ENCODE results near the gene KRT6A. TPM values are rescaled to one million over a fixed set of nuclear protein-coding genes. Genes with fewer than 3 reads are reported as not detected.

KRT6A gene
- total and polyA plus RNA-seq, 7 donors: 0.13 to 1.4 (median 0.52) TPM; not detected in 1

- no peaks in the 10 kb centered on the region for H3K4me1 ChIP-seq
- 78 to 90% (median 81%) methylated on average over 3 of the region's 3 CpGs for WGBS, 3 donors
- no peak for DNase-seq
Observed at GRCh38 chr12:52539821-52540173, 46.7 kb upstream of the KRT6A start.

DNA sequence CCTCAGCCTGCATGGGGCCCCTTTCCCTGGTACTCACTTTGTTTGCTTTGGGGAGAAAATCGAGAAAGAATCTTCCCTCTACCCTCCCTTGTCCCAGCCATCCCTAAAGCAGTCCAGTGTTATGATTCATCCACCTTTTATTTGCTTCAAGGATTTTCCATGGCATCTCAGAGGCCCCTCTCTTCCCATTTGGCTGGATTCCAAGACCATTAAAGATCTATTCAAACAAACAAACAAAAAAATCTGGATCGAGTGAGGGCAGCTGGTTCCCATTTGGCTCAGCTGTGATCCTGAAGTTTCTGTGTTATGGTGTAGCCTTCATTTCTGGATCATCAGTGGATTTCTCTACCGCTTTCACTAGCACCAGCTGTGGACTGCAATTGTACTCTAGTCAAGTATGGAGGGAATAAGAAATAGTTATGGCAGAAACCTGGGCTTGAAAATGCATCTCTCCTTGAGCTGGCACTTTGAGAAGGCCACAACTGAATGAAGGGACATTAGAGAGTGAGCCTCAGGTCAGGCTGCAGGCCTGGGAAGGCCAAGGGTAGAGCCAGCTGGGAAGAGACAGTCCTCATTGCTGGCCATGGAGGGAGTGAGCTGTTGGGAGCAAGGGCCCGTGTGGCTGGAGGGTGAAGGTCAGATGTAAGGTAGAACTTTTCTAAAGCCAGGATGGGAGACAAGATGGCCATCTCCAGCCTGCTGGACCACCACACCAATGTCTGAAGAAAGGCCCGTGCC lies 46.2 kb upstream of the KRT6A start:
- H3K27me3 ChIP-seq (ENCODE audit: insufficient read depth in 3 of 3, low read length in 2 of 3): peaks cover 0 to 9% (median 0%) of the 10 kb centered on the region in 3 donors
- intact Hi-C loops (cut with DNase I): no loop called here
- no peak overlapping the region for H3K4me3 ChIP-seq
- WGBS, 3 donors: 31 to 39% (median 34%) methylated on average over 5 of the region's 5 CpGs
- TF ChIP-seq, protein P1, sequence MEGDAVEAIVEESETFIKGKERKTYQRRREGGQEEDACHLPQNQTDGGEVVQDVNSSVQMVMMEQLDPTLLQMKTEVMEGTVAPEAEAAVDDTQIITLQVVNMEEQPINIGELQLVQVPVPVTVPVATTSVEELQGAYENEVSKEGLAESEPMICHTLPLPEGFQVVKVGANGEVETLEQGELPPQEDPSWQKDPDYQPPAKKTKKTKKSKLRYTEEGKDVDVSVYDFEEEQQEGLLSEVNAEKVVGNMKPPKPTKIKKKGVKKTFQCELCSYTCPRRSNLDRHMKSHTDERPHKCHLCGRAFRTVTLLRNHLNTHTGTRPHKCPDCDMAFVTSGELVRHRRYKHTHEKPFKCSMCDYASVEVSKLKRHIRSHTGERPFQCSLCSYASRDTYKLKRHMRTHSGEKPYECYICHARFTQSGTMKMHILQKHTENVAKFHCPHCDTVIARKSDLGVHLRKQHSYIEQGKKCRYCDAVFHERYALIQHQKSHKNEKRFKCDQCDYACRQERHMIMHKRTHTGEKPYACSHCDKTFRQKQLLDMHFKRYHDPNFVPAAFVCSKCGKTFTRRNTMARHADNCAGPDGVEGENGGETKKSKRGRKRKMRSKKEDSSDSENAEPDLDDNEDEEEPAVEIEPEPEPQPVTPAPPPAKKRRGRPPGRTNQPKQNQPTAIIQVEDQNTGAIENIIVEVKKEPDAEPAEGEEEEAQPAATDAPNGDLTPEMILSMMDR (IDR thresholded peaks at IDR 0.05): no peak
- H3K9me3 ChIP-seq: no peaks in the 10 kb centered on the region
- H3K36me3 ChIP-seq (ENCODE audit: insufficient read depth in 1 of 2, low read depth in 1 of 2): no peaks in the 10 kb centered on the region
- DNase-seq (no peak), ATAC-seq (no peak)
- H3K4me1 ChIP-seq: no peaks in the 10 kb centered on the region
- no peak overlapping the region for H3K27ac ChIP-seq

More at GRCh38 chr12:52539821-52540173, 46.7 kb upstream of the KRT6A start:
- no peak for ATAC-seq
- Histone ChIP-seq H3K27ac (no peak overlapping the region), H3K36me3 (ENCODE audit: insufficient read depth in 1 of 2, low read depth in 1 of 2) (no peaks in the 10 kb centered on the region), H3K4me3 (no peak overlapping the region), H3K27me3 (ENCODE audit: insufficient read depth in 3 of 3, low read length in 2 of 3) (peaks cover 0 to 9% (median 0%) of the 10 kb centered on the region in 3 donors), H3K9me3 (no peaks in the 10 kb centered on the region)
- intact Hi-C loops (cut with DNase I): no loop called here
- TF ChIP-seq, protein P1 (IDR thresholded peaks at IDR 0.05): no peak

DNA sequence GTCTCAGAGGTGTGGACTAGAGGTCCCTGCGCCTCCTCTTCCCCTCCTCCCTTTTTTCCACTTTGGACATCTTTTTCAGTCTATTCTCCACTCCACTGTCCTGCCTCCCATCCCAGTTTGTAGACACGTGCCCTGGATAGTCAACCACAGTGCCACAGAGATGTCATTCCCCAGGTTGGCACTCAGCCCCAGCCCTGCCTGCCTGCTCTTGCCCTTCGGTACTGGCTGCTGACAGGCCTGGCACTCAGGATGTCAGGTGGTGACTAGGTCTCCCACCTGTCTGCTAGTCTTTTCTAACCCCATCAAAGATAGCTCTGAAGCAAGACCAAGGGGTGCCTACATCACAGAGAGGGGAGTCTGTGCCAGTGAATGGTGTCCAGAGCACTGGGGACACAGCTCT lies 44.0 kb upstream of the KRT6A start:
- Histone ChIP-seq H3K9me3 (no peaks in the 10 kb centered on the region), H3K4me3 (no peak overlapping the region), H3K4me1 (no peaks in the 10 kb centered on the region), H3K27me3 (ENCODE audit: insufficient read depth in 3 of 3, low read length in 2 of 3) (peaks cover 0 to 6% (median 0%) of the 10 kb centered on the region in 3 donors), H3K27ac (no peak overlapping the region), H3K36me3 (ENCODE audit: insufficient read depth in 1 of 2, low read depth in 1 of 2) (no peaks in the 10 kb centered on the region)
- DNase-seq (no peak), ATAC-seq (no peak)
- intact Hi-C loops (cut with DNase I): no loop called here
- TF ChIP-seq, protein P1 (IDR thresholded peaks at IDR 0.05): no peak
- WGBS, 3 donors: 62 to 65% (median 63%) methylated on average over 3 of the region's 3 CpGs

DNA sequence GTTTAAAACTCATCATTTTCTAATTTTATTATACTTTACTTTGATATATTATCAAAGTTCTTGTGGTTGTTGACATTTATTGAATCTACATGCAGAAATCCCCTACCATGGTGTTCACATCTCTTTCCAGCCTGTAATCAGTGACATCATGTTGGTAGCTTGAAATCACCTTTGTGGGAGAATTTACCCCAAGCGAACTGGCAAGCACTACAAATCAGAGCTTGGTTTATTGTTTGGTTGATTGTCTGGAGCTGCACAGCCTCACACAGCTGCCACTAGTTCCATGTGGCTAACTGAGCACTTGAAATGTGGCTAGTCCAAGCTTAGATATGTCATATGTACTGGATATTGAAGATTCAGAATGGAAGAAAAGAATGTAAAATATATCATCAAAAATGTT lies 42.5 kb upstream of the KRT6A start:
- TF ChIP-seq, protein P1 (IDR thresholded peaks at IDR 0.05): no peak
- Histone ChIP-seq H3K4me1 (no peaks in the 10 kb centered on the region), H3K4me3 (no peak overlapping the region), H3K9me3 (no peaks in the 10 kb centered on the region), H3K36me3 (ENCODE audit: insufficient read depth in 1 of 2, low read depth in 1 of 2) (no peaks in the 10 kb centered on the region), H3K27ac (no peak overlapping the region), H3K27me3 (ENCODE audit: insufficient read depth in 3 of 3, low read length in 2 of 3) (peaks cover 0 to 6% (median 0%) of the 10 kb centered on the region in 3 donors)
- WGBS, 3 donors: 0 to 77% (median 35%) methylated on average over 1 of the region's 1 CpG
- no peak for DNase-seq
- intact Hi-C loops (cut with DNase I): no loop called here
- ATAC-seq: no peak

- intact Hi-C loops (cut with DNase I): no loop called here
Observed at GRCh38 chr12:52534482-52534881, 41.4 kb upstream of the KRT6A start.

More at GRCh38 chr12:52534482-52534881, 41.4 kb upstream of the KRT6A start:
- no peak for DNase-seq
- Histone ChIP-seq H3K9me3 (no peaks in the 10 kb centered on the region), H3K27ac (no peak overlapping the region), H3K4me3 (no peak overlapping the region), H3K4me1 (no peaks in the 10 kb centered on the region), H3K36me3 (ENCODE audit: insufficient read depth in 1 of 2, low read depth in 1 of 2) (no peaks in the 10 kb centered on the region), H3K27me3 (ENCODE audit: insufficient read depth in 3 of 3, low read length in 2 of 3) (peaks cover 0 to 6% (median 0%) of the 10 kb centered on the region in 3 donors)
- ATAC-seq: no peak
- 87 to 97% (median 90%) methylated on average over 5 of the region's 5 CpGs for WGBS, 3 donors
- TF ChIP-seq, protein P1 (IDR thresholded peaks at IDR 0.05): no peak

All from psoas muscle (tissue), 8 donors.